DMS 273 (cell line): ENCODE results near the gene PPBP.
A peak's percentile ranks its signal among the peaks of the same experiment; 100 is the strongest.
"Not testable (repeated sequence)": the region's sequence is repeated elsewhere in the genome, so short reads cannot be mapped to it uniquely, and the experiment has no call there.

ENCODE experiments used
- DNase-seq: peaks from one replicate; lab custom pipeline; 2025; ENCODE audit not compliant: unreplicated experiment; lab: John Stamatoyannopoulos, UW

The PPBP gene

GRCh38 chr4:73950376-73950920 lies 37.5 kb downstream of the PPBP start:
- DNase-seq: not testable (repeated sequence)

GRCh38 chr4:73948990-73949706 lies 38.8 kb downstream of the PPBP start:
- DNase-seq: no peak

- DNase-seq: no peak
These were observed 39.7 kb downstream of the PPBP start for GRCh38 chr4:73948291-73948690.

GRCh38 chr4:73947239-73947985 lies 40.6 kb downstream of the PPBP start:
- DNase-seq: no peak

GRCh38 chr4:73945674-73946449 lies 42.1 kb downstream of the PPBP start:
- no peak for DNase-seq

GRCh38 chr4:73945140-73945539 lies 42.9 kb downstream of the PPBP start:
- DNase-seq: no peak

- DNase-seq: peak; percentile 42
These were observed 43.7 kb downstream of the PPBP start for GRCh38 chr4:73944061-73944875.

GRCh38 chr4:73943555-73943954 lies 44.4 kb downstream of the PPBP start:
- DNase-seq: no peak

GRCh38 chr4:73936969-73937368 lies 51.0 kb downstream of the PPBP start:
- no peak for DNase-seq
